ENCODE data around the gene NTN1.

Gene NTN1

DNA sequence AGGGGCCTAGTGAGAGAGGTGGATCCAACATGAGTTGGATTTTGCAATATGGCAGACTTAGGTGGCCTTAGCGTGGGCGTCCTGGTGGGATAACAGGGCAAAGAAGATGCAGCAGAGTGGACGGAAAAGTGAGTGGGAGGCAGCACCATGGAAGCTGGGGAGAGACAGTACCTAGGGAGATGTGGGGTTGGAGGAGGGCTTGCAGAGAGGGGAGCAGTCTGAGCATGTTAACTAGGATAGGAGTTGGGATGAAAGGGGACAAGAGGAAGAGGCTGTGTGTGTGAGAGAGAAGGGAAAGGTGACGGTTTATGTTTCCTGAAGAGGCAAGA, 120.1 kb downstream of the NTN1 start:
- DNase-seq (ENCODE audit: low read depth), result no peak
- no peak overlapping the region for H3K4me3 ChIP-seq (replicated peaks; ENCODE audit: low read depth, low read length)
- TF ChIP-seq, protein P1, sequence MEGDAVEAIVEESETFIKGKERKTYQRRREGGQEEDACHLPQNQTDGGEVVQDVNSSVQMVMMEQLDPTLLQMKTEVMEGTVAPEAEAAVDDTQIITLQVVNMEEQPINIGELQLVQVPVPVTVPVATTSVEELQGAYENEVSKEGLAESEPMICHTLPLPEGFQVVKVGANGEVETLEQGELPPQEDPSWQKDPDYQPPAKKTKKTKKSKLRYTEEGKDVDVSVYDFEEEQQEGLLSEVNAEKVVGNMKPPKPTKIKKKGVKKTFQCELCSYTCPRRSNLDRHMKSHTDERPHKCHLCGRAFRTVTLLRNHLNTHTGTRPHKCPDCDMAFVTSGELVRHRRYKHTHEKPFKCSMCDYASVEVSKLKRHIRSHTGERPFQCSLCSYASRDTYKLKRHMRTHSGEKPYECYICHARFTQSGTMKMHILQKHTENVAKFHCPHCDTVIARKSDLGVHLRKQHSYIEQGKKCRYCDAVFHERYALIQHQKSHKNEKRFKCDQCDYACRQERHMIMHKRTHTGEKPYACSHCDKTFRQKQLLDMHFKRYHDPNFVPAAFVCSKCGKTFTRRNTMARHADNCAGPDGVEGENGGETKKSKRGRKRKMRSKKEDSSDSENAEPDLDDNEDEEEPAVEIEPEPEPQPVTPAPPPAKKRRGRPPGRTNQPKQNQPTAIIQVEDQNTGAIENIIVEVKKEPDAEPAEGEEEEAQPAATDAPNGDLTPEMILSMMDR (IDR thresholded peaks at IDR 0.05; ENCODE audit: low read length, missing control alignments), result no peak

DNA sequence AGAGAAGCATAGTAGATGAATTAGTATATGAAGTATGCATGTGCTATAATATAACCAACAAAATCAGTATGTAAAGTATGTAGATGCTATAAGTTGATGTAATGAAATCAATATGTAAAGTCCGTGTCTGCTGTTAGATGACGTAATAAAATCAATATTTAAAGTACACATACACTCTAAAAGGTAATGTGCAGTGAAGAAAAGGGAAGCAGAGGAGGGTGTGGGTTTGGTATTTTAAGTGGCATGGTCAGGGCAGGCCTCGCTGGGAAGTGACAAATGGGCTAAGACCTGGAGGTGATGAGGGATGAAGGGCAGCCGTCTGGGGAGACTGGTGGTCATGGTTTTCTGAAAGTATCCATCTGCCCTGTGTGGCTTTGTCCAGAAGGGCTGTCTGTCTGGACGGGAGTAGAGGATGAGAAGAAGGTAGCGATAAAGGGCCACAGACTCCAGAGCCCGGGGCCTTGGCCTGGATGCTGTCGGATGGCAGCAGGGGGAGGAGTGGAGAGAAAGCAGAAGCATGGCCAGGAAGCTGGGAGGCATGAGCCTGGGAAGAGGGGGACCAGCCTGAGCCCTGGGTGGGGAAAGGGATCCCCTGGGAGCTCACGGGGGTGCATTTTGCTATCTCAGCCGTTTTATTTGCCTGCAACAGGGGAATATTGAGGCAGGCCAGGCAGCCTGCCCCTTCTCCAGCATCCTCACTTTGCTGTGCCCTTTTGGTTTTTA, 121.6 kb downstream of the NTN1 start:
- DNase-seq (ENCODE audit: low read depth), result no peak
- TF ChIP-seq, protein P1 (IDR thresholded peaks at IDR 0.05; ENCODE audit: low read length, missing control alignments), result no peak
- no peak overlapping the region for H3K4me3 ChIP-seq (replicated peaks; ENCODE audit: low read depth, low read length)

DNA sequence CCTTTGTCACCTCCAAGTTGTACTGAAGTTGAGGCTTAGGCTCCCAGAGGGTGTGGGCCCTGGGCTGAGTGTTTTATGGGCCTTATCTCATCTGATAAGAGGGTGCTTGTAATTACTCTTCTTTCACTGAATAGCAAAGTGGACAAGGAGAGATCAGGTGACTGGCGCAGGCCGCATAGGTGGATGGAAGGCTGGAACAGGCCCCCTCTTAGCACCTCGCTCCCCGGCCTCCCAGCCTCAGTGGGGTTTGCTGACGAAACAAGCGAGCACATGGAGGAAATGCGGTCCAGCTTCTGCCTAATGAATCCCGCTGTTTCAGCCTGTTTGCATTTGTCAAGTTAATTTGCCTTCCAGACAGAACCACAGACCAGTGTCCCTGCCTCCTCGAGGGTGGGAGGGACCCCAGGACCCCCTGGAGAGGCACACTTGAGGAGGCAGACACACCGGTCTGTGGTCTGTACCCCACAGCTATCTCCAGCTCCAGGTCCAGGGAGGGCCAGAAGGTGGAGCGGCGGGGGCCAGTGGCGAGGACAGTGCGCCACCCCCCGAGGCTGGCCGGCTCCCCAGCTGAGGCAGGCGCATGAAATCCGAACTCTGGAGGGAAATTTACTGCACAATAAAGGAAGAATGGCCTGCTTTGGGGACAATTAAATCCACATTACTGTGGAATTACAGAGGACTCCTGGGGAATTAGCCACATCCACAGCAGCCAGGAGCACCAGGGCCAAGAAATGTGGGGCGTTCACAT, 123.4 kb downstream of the NTN1 start:
- TF ChIP-seq, protein P1 (IDR thresholded peaks at IDR 0.05; ENCODE audit: low read length, missing control alignments), result no peak
- no peak overlapping the region for H3K4me3 ChIP-seq (replicated peaks; ENCODE audit: low read depth, low read length)
- no peak for DNase-seq (ENCODE audit: low read depth)

DNA sequence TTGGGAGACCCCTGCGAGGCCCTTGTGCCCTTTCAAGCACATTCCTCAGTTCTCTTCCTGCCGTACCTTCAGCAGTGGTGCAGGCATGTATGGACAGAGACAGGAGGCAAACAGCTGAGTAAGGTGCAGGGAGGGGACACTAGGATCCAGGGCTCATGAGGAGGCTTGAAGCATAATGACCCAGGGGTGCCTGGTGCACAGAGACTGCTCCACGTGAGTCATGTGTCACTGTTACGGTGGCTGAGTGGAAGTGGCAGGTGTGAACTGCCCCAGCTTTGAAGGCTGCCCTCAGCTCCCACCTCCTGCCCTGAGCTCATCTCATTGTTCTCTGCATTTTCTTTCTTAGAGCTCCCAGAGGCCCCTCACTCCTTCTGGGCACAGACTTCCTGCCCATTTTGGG, 124.8 kb downstream of the NTN1 start:
- TF ChIP-seq, protein P1 (IDR thresholded peaks at IDR 0.05; ENCODE audit: low read length, missing control alignments), result no peak
- DNase-seq (ENCODE audit: low read depth), result no peak
- no peak overlapping the region for H3K4me3 ChIP-seq (replicated peaks; ENCODE audit: low read depth, low read length)

DNA sequence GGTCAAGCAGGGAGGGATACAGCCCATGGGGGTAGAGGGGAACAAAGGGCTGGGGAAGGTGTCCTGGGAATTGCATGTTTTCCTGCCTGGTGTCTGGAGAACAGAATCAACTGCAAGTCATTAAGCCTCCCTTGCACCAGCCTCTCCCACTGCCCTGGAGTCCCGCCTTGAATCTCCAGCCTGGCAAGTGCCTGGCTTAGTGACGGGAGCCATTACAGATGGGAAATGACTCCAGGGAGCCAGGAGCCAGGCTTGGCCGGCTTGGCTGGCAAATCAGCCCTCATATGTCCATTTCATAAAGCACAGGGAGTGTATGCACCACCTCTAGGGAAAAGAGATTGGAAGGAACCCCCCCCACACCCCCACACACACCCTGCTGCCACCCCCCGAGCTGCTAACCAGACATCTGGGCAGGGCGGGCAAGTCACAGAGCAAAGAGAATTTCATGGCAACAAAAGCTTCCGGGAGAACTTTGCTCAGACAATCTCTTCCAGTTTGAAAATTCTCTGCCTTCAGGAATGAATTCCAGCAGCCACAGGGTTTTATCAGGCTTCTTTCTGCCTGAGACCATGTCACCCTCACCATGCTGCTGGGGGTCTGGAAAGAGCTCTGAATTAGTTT, 127.7 kb downstream of the NTN1 start:
- TF ChIP-seq, protein P1 (IDR thresholded peaks at IDR 0.05; ENCODE audit: low read length, missing control alignments), result no peak
- no peak overlapping the region for H3K4me3 ChIP-seq (replicated peaks; ENCODE audit: low read depth, low read length)
- no peak for DNase-seq (ENCODE audit: low read depth)

DNA sequence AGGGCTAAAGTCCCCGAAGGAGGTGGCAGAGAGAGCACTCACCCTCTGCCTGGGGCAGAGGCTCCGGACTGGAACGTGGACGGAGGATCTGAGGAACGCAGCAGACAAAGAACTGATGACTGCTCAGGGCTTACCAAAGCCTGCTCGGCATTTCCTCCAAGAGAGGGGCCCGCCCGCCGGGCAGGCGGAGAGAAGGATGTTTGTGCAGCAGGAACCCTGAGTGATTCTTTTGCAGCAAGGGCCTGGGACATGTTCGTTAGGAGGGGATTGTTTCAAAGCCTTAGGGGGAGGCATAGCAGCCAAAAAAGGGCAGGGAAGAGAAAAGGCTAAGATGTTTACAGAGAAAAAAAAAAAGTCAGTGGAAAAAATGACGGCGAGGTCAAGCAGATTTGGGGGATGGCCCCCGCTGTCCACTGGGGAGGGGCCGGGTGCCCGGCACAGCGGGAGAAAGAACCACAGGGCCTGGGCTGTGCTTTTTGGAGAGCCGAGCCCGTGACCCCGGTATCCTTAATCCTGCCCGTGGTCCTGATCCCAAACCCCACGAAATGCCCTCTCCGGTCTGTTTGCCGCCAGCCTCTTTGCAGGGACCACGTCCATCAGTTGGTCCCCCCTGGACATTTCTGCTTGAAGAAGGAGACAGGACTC, 129.3 kb downstream of the NTN1 start:
- TF ChIP-seq, protein P1 (IDR thresholded peaks at IDR 0.05; ENCODE audit: low read length, missing control alignments), result no peak
- peak; percentile 3 for DNase-seq (ENCODE audit: low read depth)
- H3K4me3 ChIP-seq (replicated peaks; ENCODE audit: low read depth, low read length), result no peak overlapping the region

All from fibroblast of pulmonary artery (primary cell).